Epidermal melanocyte (primary cell): ENCODE results near the gene DOCK1.
A peak's percentile ranks its signal among the peaks of the same experiment; 100 is the strongest.

Source experiments
- DNase-seq: peaks from one replicate; pipeline ENCODE4 v3.0.0; 2011; ENCODE audit warnings: low spot score; ENCODE audit not compliant: insufficient read length

Gene DOCK1

DNA sequence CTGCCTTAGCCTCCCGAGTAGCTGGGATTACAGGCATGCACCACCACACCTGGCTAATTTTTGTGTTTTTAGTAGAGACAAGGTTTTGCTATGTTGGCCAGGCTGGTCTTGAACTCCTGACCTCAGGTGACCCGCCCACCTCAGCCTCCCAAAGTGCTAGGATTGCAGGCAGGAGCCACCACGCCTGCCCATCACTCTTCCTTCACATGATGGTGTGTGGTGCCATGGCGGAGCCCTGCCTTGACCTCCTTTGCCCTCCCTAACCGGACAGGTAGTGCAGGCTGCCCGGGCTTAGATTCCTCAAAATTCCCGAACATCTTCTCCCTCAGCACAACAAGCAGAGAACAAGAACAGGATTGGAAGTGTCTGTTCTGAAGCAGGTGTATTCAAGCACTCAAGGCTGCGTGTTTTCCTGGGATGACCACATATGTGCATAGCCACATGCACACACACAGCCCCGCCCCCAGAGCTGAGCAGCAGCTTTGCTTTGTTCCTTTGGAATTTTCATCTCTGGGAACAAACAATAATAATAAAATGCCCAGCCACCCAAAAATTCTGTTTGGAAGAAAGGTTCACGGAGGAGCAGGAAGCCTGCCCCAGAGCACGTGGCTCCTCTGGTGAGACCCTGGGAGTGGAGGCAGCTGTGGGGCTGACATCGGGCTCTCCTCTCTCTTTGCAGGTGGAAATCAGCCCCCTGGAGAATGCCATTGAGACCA, 512.6 kb downstream of the DOCK1 start:
- DNase-seq = no peak

DNA sequence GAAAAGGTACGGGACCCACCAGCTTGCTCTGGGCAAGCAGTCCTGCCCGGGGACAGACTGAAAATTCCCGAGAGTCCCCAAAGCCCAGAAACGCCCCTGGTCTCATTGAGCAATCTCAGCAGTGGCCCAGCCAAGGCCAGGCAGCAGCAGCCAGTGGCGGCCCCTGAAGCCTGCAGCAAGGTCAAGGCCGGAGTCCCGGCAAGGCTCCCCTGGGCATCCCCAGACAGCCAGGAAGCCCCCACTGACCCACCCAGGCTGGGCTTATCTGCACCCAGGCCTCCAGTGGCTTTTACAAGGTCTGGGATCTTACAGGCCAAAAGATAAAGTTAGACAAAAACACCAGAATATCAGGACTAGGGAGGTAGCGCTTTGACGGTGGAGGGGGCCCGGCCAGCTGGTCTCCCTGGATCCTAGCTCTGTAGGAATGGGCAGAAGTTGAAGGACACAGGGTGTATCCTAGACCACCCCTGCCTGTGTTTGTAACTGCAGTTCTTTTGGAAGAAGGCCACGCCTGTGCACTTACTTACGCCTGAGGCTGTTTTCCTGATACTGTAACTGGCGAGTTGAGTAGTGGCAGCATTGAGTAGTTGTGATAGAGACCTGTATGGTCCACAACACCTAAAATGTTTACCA, 513.4 kb downstream of the DOCK1 start:
- DNase-seq = no peak

DNA sequence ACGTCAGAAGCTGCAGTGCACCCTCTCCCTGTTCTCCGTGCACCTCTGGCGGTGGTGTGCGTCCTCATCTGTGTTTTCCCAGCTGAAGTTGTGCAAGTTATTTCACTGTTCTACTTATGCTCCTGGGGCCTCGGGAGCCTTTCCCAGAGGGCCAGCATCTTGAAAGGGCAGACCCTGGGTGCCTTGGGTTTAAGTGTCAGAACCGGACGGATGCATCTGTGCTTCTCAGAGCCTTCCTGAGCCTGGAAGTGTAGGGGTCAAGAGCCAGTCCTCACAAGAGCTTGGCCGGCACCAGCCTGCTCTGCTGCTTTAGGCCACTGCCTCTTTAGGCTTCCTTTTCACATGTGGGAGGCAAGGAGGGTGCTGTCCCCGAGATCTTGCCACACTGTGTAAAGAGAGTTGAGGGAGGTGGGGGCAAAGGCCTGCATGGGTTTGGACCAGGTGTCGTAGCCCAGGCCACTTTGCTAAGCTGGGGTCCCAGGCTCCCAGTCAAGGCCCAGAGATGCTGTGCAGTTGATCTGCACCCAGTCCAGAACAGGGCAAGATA, 515.0 kb downstream of the DOCK1 start:
- no peak for DNase-seq

DNA sequence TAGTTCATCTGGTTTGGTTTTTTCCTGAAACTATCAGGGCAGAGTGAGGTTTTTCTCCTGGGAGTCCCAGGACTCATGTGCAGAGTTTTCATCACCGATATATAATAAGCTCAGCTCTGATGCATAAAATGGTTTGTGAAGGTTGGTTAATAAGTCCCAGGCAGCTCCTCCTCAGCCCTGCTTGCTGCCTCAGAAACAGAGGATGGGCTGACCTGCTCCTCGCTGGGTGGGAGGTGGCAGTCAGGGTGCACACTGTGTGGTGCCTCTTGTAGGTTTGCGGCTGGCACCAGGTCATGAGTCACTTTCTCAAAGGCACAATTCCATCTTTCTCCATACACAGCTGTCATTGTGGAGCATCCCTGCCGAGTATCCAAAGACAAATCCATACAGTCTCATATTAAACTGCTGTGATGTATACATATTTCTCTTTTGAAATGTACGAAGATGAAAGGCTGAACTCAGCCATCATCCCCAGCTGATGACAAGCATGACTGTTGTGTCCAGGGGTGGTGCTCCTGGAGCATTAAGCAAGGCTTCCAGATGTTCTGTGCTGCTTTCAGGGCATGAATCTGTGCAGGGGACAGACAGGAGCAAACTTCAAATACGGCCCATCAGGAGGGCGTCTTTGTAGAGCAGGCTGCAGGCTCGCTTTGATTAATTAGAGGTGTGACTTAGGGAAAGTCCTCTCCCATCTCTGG, 518.1 kb downstream of the DOCK1 start:
- no peak for DNase-seq

DNA sequence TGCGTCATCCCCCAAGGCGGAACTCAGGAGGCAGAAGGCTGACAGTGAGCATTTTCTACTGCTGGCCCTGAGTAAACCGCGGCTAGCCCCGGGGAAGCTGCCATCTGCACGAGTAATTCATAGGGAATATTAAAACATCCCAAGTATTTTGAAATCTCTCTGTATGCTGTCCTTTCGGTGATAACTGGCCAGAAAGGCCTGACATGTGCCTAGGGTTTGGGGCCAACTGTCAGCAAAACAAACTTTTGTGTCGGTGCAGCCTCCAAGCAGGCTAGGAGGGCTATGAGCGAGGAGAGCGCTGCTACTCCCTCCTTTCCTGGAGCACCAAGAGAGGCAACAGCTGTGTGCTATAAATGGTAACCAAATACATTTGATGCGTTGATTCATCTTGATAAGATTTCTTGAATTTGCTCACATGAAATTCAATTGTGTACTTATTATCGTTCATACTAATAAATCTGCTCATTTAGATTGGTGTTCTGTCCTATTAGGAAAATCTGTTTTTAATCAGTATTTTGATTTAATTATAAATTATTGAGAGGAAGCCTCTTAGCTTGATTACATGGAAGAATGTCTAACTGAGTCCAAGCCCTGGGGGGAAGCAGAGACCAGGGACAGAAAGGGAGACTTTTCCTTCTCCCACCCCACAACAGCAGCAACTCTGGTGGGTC, 519.5 kb downstream of the DOCK1 start:
- DNase-seq = peak; percentile 26

DNA sequence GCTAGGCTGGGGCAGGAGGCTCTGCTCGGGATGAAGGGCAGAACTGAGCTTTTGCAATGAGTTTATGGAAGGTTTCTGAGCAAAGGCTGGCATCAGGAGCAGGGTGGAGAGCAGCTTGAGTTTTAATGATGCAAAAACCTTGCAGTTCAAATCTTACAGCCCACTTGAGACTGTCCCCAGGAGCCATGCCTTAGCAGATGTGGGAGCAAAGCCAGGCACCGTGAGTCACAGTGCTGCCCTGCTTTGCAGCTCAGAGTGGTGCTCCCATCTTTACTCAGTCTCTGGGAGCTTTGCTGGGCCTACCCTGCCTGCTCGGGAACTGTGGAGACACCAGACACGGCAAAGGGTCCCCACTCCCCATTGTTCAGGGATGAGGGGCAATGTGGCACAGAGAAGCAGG, 521.5 kb downstream of the DOCK1 start:
- no peak for DNase-seq

DNA sequence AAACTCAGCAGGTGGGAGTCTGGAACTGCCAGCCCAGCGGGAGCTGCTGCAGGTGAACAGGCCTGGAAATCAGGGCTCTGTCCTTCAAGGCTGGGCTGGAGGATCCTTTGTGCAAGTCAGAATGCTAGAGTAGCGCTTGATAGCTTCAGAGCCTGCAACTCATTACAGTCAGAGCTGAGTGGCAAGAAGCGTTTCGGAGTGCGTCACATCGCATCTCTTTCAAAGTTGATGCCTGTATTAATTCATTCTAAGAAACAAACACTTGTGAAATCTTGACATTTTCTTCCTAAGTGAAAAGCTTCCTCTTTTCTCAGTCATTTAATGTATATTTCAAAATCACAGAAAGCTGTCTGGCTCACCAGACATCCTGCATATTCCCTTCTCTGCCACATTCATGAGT, 522.7 kb downstream of the DOCK1 start:
- DNase-seq = no peak

DNA sequence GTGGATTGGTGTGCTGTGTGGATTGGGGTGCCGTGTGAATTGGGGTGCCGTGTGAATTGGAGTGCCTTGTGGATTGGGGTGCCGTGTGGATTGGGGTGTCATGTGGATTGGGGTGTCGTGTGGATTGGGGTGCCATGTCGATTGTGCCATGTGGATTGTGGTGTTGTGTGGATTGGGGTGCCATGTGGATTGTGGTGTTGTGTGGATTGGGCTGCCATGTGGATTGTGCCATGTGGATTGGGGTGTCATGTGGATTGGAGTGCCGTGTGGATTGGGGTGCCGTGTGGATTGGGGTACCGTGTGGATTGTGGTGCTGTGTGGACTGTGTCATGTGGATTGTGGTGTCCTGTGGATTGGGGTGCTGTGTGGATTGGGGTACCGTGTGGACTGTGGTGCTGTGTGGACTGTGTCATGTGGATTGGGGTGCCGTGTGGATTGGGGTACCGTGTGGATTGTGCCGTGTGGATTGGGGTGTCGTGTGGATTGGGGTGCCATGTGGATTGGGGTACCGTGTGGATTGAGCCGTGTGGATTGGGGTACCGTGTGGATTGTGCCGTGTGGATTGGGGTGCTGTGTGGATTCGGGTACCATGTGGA, 523.3 kb downstream of the DOCK1 start:
- no peak for DNase-seq

DNA sequence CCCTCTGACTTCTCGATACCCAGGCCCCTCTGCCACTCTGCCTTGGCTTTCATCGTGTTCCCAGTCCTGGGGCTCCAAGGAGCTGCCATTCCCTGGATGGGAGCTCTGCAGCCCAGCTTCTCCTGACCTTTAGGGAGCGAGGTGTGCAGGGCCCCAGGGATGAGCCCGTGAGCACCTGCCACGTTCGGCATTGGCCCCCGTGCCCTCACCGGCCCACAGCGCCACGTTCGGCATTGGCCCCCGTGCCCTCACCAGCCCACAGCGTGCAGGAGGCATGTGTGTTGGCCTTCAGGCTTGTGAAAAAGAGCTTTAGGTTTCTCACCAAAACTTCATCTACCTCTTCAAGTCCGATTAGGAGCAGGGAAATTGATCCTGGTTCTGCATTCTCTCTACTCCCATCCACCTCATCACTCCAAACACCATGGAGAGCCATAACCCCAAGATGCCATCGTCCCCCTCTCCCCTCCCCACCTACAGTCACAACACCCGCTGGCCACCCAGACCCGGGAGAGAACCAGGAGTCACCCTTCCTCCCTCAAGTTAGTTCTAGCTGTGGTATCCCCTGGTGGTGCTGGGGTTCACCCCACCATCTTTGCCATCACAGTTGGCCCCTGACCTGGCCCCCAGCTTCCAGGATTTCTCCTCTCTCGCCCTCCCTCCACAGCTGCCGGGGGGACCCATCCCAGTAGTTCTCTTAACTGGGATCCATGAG, 524.5 kb downstream of the DOCK1 start:
- DNase-seq = no peak

DNA sequence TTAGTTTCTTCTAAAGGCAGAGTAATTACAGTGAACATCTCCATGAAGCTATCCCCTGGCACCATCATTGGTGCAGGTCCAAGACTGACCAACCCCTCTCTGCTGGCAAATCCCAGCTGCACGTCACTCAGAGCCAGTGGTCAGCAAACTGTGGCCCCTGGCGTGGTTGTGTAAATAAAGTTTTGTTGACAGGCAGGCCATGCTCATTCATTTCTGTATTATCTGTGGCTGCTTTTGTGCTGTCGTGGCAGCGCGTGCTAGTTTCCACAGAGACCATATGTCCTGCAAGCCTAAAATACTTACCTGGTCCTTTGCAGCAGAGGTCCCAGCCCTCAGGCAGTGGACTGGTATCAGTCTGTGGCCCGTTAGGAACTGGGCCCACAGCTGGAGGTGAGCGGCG, 526.3 kb downstream of the DOCK1 start:
- DNase-seq = no peak

DNA sequence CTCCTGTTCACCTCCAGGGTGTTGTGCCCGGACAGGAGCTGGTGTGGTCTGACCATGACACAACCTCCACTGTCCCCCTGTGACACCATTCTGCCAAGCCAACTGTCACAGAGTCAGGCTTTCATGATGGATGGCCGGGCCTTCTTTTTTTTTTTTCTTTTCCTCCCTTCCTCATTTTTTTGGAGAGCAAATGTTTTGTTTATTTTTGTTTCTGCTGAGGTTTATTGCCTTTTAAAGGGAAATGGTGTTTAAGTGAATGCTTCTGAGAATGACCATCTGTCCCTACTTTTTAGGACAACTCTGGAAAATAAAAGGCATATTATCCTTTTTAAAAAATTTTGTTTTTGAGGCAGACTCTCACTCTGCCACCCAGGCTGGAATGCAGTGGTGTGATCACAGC, 528.8 kb downstream of the DOCK1 start:
- DNase-seq = no peak

DNA sequence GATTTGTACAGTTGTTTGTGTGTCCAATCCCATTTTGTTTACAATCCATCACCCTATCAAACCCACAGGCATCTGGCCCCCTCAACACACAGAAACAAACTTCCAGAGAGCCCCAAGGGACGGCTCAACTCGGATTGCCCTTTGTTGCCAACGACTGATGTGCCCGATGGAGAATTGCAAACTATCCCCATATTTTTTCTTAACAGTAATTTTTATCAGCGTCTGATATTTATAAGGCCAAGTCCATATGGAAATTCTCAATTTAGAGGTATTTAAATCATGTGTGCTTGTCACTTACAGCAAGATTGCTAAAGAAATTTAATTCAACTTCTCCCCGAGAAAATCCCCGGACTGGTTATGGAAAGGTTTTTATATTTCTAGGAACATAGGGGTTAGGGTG, 530.0 kb downstream of the DOCK1 start:
- no peak for DNase-seq

DNA sequence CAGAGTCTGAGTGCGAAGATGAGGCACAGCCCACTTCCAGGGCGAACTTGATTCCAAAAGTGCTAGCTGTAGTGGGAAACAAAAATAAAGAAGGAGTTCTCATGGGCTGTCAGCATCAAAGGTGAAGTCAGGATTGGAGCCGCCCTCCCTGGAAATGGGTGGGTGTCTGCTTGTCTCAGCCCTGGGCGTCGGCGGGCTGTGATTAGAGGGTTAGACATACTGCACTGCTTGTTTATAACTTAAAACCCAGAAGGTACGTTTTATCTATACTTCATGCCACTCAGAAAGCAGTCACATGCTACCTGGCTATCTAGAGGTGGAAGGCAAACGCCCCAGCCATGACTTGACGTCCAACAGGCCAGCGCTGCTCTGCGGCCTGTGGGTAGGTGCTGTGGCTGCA, 535.1 kb downstream of the DOCK1 start:
- DNase-seq = no peak

DNA sequence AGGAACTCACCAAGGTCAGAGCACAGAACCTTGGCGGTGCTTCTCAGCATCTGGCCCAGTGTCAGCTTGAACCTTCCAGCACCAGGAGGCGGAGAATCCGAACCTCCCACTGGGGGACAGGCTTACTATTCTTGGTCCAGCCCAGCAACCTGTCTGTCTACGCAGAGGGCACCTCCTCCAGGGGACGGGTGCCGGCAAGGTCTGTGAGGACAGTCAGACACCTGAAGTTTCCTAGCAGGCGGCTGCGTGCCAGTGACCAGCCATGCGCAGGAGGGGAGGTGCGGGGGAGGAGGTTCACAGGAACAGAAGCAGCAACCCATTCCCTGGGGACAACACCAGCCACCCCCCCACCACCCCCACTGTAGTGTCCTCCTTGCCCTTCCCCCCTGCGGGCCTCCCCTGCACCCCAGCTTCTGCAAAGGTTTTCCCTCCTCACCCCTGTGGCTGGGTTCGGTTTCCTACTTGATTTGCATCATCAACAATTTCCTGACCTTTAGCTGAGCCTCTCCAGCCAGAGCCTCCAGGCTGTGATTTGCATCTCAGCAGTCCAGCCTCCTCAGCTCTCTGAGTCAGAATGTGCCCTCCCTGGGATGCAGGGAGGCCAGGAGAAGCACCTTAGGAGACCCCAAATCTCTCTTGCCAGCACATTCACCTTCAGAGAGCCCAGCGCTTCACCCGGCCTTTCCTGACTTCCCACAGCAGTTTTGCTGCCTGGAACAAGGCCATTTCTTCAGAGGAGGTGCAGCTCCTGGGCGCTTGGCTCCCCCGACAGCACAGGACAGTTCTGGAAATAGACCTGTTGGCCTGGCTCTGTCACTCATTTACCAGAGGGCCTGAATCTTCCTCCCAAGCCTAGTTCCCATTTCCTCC, 536.4 kb downstream of the DOCK1 start:
- DNase-seq = no peak

DNA sequence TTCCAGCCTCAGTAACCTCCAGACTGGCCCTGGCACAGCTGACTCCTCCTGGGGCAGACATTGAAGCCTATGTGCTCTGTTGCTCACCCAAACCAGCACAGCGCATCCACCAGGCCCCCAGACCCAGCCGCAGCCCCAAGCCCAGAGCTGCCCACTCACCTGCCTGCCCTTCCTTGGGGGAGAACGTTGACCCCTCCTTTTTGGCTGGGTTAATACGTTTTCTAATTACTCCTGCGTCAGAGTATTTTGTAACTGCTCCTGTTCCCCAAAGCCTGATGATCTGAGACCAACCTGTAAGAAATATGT, 536.9 kb downstream of the DOCK1 start:
- no peak for DNase-seq

DNA sequence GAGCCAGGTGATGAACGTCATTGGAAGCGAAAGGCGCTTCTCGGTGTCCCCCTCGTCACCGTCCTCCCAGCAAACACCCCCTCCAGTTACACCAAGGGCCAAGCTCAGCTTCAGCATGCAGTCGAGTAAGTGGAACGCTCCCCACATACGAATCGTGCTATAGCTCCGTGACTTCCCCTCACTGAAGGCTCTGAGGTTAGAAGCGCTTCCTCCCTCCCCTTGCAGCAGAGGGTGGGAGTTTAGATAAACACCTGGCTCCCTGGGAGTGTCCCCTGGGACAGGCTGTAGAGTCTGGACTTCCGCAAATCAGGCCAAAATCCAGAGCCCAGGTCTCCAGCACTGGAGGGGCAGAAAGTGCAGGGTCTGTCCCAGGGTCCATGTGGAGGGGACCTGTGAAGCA, 538.9 kb downstream of the DOCK1 start:
- no peak for DNase-seq

DNA sequence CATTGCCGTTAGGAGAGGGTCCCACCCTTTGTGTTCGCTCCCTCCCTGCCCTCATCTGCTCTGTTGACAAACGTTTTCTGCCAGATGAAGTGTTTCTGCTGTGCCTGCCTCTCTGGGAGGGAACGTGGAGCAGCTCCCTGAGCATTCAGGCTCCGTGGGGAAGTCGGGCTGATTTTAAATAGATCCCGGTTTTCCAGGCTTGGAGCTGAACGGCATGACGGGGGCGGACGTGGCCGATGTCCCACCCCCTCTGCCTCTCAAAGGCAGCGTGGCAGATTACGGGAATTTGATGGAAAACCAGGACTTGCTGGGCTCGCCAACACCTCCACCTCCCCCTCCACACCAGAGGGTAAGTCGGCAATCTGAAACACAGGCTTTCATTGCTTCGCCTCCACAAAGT, 542.0 kb downstream of the DOCK1 start:
- DNase-seq = no peak

DNA sequence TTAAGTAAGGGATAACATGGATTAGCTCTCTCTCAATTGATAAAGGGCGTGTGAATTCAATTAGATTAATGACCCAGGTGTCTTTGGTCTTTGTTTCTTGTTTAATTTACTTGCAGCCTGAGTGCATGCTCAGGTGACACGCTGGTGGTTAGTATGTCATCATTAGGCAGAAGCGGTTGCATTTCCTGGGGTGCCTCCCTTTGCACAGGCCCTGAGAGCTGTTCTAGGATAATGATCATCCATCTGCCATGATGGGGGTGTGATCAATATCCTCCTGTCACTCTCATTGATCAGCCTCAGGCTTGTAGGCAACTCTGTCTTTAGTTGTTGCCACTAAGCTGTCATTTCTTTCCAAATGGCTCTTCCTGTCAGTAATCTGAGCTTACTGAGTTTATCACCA, 544.3 kb downstream of the DOCK1 start:
- DNase-seq = no peak

DNA sequence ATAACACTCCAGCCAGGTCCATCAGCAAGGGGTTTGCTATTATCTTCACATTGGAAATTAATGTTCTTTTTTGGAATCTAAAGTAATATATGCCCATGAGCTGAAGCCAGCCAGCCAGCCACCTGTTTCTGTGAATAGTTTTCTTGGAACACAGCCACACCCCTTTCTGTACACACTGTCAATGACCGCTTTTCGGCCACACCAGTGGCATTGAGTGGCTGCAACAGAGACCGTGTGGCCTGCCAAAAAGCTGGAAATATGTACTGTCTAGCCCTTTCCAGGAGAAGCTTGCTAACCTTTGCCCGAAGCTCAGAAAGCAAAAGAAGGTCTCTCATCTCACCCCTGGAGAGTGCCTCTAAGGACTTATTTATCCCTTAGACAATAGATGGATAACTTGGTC, 545.4 kb downstream of the DOCK1 start:
- no peak for DNase-seq

DNA sequence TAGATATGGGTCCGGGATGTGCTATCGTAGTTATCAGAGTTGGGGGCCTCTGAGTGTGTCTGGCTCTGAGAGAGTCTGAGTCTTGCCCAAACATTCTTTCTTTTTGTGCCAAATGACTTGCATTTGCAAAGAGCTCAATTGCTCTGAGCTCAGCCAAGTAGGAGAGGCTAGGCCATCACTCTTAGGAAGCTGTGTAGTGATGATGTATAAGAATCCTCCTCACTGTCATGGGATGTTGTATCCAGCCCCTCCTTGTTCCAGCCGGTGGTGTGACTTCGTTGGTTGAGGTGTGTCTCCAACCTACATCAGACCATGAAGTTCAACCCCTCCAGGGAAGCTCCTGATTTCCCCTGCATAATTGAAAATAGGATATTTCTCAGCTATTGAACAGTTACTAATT, 546.4 kb downstream of the DOCK1 start:
- DNase-seq = no peak
